ENCODE data around the gene EIF1AY.

EIF1AY gene

DNA sequence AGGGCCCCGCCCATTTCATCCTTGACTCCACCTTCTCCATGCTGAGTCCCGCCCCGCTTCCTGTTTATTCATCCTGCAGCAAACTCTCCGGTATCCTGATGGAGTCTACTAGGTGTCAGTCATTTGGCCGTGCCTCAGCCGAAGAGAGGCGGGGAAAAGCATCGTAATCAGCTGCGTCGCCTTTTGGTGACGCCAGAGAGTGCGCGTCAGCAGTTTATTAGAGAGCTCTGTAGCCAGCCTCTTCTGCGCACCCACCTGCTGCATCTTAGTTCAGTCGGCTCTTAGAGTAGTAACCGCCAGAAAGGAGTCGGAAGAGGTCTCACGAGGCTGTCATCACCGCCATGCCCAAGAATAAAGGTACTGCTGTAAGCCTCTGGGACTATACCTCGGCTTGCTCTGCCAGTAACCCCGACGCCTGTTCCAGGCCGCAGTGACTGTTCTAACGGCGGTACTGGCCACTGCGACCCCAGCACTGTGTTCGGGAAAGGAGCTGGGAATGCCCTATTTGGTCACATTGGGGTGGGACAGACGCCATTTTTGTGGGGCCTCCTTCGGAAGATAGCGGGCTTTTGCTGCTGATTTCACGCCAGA lies at the start of gene EIF1AY:
Gene EIF1AY (plus strand): TSS at position 246 of the 591 bp plus-strand sequence. CDS start 96 bp downstream, at position 342.
- TF ChIP-seq GATA3 (IDR thresholded peaks at IDR 0.05; ENCODE audit: low read depth, low read length) (no peak), GATA2 (IDR thresholded peaks at IDR 0.05; ENCODE audit: low read depth, low read length) (no peak)

DNA sequence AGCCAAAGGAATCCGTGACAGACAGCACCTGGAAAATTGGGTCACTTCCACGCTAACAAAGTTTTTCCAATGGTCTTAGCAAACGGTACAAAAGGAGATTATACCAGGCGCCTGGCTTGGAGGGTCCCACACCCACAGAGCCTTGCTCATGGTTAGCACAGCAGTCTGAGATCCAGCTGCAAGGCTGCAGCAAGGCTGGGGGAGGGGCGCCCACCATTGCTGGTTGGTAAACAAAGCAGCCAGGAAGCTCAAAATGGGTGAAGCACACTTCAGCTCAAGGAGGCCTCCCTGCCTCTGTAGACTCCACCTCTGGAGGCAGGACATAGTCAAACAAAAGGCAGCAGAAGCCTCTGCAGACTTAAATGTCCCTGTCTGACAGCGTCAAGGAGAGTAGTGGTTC lies 47.1 kb upstream of the EIF1AY start:
- no peak for TF ChIP-seq GATA2 (IDR thresholded peaks at IDR 0.05; ENCODE audit: low read depth, low read length)
- no peak for TF ChIP-seq GATA3 (IDR thresholded peaks at IDR 0.05; ENCODE audit: low read depth, low read length)

- TF ChIP-seq GATA2 (IDR thresholded peaks at IDR 0.05; ENCODE audit: low read depth, low read length) (no peak), GATA3 (IDR thresholded peaks at IDR 0.05; ENCODE audit: low read depth, low read length) (no peak)
Measured at GRCh38 chrY:20538186-20538585, 37.4 kb upstream of the EIF1AY start.

GRCh38 chrY:20538933-20539332 lies 36.6 kb upstream of the EIF1AY start:
- TF ChIP-seq GATA2 (IDR thresholded peaks at IDR 0.05; ENCODE audit: low read depth, low read length) (no peak), GATA3 (IDR thresholded peaks at IDR 0.05; ENCODE audit: low read depth, low read length) (no peak)

- TF ChIP-seq GATA3 (IDR thresholded peaks at IDR 0.05; ENCODE audit: low read depth, low read length) (no peak), GATA2 (IDR thresholded peaks at IDR 0.05; ENCODE audit: low read depth, low read length) (no peak)
Measured at GRCh38 chrY:20544451-20544960, 31.1 kb upstream of the EIF1AY start.

DNA sequence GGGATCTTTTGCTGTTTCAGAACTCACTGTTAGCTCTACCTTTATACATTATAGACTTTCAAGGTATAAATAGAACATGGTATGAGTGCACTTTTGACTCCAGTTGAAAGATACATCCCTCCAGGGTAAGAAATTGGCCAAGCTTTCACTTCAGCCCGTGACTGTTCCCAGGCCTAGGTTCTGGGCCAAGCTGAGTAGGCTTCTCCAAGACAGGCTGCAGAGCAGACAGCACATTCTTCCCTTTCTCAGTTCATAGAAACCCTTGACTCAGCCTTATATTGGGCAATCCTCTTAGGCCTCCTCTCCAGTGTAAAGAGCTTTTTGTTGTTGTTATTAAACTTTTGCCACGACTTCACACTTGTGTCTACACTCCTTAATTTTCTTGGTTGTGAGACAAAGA lies 29.5 kb upstream of the EIF1AY start:
- no peak for TF ChIP-seq GATA2 (IDR thresholded peaks at IDR 0.05; ENCODE audit: low read depth, low read length)
- TF ChIP-seq GATA3 (IDR thresholded peaks at IDR 0.05; ENCODE audit: low read depth, low read length) = no peak

DNA sequence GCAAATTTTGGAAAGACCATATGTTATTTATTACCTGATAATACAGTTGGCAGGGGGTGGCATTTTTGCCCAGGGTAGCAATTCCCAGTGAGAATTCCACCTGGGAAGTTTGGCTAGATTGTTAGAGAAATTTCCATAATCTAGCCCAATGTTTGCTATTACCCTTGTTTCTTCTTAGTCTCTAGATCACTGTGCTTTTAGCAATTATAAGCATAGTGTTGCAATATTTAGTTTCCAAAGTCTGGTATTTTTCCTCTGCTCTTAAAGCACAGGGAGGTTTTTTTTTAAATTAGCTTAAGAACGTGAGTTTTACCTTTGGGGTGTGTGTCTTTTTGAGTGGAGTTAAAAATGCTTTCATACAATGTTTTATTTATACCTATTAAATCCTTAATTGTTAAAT lies 26.3 kb upstream of the EIF1AY start:
- TF ChIP-seq GATA2 (IDR thresholded peaks at IDR 0.05; ENCODE audit: low read depth, low read length) (no peak), GATA3 (IDR thresholded peaks at IDR 0.05; ENCODE audit: low read depth, low read length) (no peak)

DNA sequence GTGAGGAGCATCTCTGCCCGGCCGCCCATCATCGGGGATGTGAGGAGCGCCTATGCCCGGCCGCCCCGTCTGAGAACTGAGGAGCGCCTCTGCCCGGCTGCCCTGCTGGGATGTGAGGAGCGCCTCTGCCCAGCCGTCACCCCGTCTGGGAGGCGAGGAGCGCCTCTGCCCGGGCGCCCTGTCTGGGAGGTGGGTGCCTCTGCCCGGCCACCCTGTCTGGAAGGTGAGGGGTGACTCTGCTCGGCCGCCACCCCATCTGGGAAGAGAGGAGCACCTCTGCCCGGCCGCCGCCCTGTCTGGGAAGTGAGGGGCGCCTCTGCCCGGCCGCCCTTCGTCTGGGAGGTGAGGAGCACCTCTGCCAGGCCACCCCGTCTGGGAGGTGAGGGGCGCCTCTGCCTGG lies 23.7 kb upstream of the EIF1AY start:
- TF ChIP-seq GATA3 (IDR thresholded peaks at IDR 0.05; ENCODE audit: low read depth, low read length) (no peak), GATA2 (IDR thresholded peaks at IDR 0.05; ENCODE audit: low read depth, low read length) (no peak)

- no peak for TF ChIP-seq GATA2 (IDR thresholded peaks at IDR 0.05; ENCODE audit: low read depth, low read length)
- TF ChIP-seq GATA3 (IDR thresholded peaks at IDR 0.05; ENCODE audit: low read depth, low read length) = no peak
Measured at GRCh38 chrY:20555820-20556219, 19.8 kb upstream of the EIF1AY start.

DNA sequence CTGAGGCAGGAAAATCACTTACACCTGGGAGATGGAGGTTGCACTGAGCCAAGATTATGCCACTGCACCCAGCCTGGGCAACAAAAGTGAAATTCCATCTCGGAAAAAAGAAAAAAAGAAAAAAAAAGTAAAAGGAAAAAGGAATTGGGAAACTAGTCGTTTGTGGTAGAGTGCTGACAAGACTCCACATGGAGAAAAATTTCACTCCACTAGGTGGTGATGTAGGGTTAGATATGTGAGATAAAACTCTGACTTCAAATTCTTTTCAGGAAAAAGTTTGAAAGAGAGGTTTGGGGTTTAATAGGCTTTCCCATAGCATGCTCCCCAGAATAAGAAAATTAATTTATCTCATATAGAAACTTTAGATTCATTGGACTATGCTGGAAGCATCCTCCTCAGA lies 16.9 kb upstream of the EIF1AY start:
- TF ChIP-seq GATA2 (IDR thresholded peaks at IDR 0.05; ENCODE audit: low read depth, low read length) = no peak
- TF ChIP-seq GATA3 (IDR thresholded peaks at IDR 0.05; ENCODE audit: low read depth, low read length) = no peak

GRCh38 chrY:20559873-20560512 lies 15.6 kb upstream of the EIF1AY start:
- no peak for TF ChIP-seq GATA2 (IDR thresholded peaks at IDR 0.05; ENCODE audit: low read depth, low read length)
- TF ChIP-seq GATA3 (IDR thresholded peaks at IDR 0.05; ENCODE audit: low read depth, low read length) = no peak

- TF ChIP-seq GATA2 (IDR thresholded peaks at IDR 0.05; ENCODE audit: low read depth, low read length) (no peak), GATA3 (IDR thresholded peaks at IDR 0.05; ENCODE audit: low read depth, low read length) (no peak)
Measured at GRCh38 chrY:20571306-20571705, 4.3 kb upstream of the EIF1AY start.

DNA sequence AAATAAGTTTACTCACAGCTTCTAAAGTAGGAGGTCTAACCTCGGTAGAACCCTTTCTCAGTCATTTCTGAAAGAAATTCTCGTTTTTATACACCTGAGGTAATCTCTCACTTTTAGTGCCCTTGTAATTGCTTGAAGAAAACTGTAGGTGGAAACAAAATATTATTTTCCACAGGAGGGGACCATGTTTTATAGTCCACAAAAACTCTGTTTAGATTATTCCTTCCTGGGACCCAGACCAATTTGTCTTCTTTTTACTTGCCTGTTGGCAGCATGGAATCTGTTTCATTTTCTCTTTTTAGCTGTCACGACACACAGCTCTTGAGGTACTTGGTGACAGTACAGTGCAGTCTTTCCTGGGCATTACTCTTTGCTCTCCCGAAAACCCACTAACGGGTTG lies 930 bp downstream of the EIF1AY start:
- TF ChIP-seq GATA2 (IDR thresholded peaks at IDR 0.05; ENCODE audit: low read depth, low read length) (no peak), GATA3 (IDR thresholded peaks at IDR 0.05; ENCODE audit: low read depth, low read length) (no peak)

- no peak for TF ChIP-seq GATA2 (IDR thresholded peaks at IDR 0.05; ENCODE audit: low read depth, low read length)
- no peak for TF ChIP-seq GATA3 (IDR thresholded peaks at IDR 0.05; ENCODE audit: low read depth, low read length)
Measured at GRCh38 chrY:20578206-20578605, 2.6 kb downstream of the EIF1AY start.

DNA sequence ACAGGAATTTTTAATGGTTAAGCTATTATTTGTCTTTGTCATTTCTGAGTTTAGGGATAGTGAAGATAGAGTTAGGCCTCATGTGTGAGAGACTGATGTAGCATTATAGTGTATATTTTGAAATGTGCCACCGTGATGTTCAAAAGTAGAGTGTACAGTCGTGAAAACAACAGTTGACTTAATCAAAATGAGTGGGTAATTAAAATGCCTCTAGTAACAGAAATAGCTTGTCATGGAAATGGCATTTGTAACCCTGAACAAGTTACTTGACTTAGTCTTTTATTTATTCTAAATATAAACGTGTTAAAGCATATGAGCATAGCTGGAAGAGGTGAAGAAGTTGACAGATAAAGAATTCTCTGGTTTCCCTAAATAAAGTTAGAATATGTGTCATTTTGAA lies 6.1 kb downstream of the EIF1AY start:
- TF ChIP-seq GATA2 (IDR thresholded peaks at IDR 0.05; ENCODE audit: low read depth, low read length) (no peak), GATA3 (IDR thresholded peaks at IDR 0.05; ENCODE audit: low read depth, low read length) (no peak)
